HG02884 (cell line): Measurements from ENCODE around the gene MOGAT1.
"Not testable (repeated sequence)": the region's sequence is repeated elsewhere in the genome, so short reads cannot be mapped to it uniquely, and the experiment has no call there.

ENCODE experiments used
- ATAC-seq: cut with Tn5 transposase; IDR thresholded peaks from one replicate; pipeline ENCODE4 v1.9.1; 2021; ENCODE audit warnings: mild to moderate bottlenecking, moderate library complexity; ENCODE audit not compliant: unreplicated experiment

MOGAT1 gene

GRCh38 chr2:222669353-222669752 is 2.1 kb upstream of the MOGAT1 start:
- no peak for ATAC-seq

GRCh38 chr2:222670191-222671038 is 1.0 kb upstream of the MOGAT1 start:
- no peak for ATAC-seq

DNA sequence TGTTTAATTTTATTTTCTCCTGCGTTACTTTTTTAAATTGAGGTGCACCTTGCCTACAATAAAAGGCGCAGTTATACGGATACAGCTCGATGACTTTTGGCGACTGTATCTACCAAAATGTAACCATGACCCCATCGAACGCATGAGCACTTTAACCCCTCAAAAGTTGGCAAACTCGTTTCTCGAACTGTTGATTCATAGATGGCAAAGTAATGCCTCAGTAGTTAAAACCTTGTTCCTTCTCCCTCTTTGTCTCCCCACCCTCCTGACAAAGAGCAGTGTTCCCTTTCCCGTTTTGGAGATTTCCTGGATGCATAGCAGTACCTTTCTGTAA is 577 bp downstream of the MOGAT1 start:
- no peak for ATAC-seq

GRCh38 chr2:222673273-222673672 is 1.8 kb downstream of the MOGAT1 start:
- no peak for ATAC-seq

- no peak for ATAC-seq
These were observed 2.4 kb downstream of the MOGAT1 start for GRCh38 chr2:222673883-222674282.

- ATAC-seq = no peak
These were observed 6.5 kb downstream of the MOGAT1 start for GRCh38 chr2:222677981-222678380.

DNA sequence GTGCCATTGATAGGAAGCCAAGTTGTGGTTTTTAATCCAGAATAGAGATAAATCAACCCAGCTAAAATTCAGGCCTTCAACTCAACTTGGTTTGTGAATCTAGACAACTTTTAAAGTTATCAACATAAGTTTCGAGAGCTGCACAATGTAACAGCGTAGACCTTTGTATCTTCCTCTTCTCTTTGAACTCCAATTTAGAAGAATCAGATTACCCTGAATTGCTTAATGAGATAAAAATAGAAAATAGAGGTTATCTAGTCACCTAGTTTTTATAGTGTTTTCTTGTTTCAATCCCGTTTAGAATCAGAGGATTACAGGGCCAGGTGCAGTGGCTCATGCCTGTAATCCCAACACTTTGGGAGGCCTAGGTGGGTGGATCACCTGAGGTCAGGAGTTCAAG is 12.3 kb downstream of the MOGAT1 start:
- no peak for ATAC-seq

- no peak for ATAC-seq
These were observed 14.8 kb downstream of the MOGAT1 start for GRCh38 chr2:222686086-222686750.

DNA sequence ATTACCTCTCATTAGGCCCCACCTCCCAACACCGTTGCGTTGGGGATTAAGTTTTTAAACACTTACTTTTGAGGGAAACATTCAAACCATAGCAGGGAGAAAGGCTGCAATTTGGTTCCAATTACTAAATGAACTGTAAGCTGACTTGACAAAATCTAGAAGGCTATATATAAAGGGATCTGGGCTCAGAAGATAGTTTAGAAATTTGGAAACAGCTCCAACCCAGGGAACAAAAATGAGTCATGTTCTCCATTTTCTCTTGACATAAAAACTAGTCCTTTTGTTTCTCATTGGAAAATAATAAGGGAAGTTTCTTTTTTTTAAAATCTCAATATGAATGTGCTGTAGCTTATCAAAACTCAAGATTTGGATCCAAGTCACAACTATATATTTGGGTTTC is 17.5 kb downstream of the MOGAT1 start:
- no peak for ATAC-seq

DNA sequence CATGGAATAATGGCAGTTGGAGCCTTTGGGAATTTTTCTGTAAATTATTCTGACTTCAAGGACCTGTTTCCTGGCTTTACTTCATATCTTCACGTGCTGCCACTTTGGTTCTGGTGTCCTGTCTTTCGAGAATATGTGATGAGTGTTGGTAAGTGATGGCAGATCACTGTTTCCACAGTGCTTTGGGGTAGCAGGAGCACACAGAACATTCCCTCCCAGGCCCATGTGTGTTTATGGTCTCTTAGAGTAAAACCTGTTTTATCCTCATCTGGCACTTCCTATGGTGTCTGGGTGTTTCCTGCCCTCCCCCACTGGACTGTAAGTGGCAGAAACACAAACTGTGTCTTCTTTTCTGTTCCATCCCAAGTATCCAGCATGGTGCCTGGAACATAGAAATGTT is 17.9 kb downstream of the MOGAT1 start:
- ATAC-seq = no peak

GRCh38 chr2:222690564-222691200 is 19.2 kb downstream of the MOGAT1 start:
- ATAC-seq = peak; percentile 91

GRCh38 chr2:222693413-222693812 is 22.0 kb downstream of the MOGAT1 start:
- ATAC-seq = not testable (repeated sequence)

DNA sequence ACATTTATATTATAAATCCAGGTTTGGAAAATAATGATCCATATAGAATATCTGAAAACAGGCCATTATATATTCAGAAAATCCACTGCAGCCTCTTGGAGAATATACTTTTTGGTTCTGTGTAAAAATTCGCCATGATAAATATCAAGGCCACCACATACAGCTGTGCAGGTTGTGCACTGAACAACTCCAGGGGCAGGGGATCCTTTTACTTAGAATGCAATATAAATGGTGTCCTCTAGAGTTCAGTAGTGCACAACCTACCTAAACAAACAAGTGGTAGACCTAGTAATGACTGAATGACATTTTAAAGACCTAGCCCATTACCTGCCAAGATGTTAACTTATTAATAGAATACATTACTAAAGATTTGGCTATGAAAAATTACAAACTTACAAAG is 22.4 kb downstream of the MOGAT1 start:
- ATAC-seq = peak; percentile 65

- ATAC-seq = no peak
These were observed 26.8 kb downstream of the MOGAT1 start for GRCh38 chr2:222698276-222698675.

GRCh38 chr2:222701233-222701632 is 29.8 kb downstream of the MOGAT1 start:
- no peak for ATAC-seq

DNA sequence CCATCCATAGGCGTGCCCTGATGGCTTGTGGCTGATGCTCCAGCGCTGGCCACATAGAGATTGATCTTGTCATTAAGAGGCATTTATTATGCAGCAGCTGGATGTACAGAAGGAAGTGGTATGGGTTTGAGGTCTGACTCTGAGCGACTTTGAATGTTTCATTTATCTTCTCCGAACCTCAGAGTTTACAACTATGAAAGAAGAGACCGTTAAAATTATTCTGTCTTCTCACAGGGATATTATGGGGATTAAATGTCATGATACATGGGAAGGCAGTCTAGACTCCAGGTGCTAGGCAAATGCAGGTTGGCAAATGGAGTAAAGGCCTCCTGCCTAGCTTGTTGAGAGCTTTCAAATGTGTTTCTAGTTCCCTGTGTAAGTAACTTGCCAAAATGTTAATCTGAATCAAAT is 30.3 kb downstream of the MOGAT1 start:
- no peak for ATAC-seq

DNA sequence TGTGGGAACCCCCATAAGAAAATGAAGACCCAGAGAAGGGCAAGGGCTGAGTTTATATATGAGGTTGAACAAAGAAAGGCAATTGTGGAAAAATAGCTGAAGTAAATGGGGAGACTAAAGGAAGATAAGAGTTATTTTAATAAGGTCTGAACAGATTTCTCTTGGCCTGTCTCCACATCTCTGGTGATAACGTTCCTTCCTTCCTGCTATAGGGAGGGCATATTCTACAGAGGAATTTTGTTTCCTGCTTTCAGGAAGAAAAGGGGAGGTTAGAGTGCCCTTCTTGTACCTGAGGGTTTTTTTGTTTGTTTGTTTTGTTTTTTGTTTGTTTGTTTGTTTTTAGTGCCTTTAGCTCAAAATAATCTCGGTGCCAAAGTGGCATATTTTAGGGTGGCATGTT is 31.6 kb downstream of the MOGAT1 start:
- no peak for ATAC-seq

DNA sequence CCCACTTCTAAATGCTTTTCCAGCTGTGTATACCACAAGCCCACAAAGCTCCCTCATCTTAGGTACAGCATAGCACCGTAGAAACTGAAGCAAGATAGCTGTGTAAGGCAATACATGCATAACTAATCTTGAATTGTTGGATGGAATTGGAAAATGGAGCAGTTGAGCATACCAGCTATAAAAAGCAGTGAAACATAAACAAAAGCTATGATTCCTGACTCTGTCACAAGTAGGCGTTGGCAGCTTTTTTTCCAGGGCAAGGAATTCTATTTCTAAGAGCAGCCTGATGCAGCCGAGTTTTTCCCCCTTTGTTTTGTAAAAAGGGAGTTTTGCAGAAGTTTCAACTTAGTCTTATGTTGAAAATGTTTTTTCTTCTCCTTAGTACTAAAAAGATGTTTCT is 32.4 kb downstream of the MOGAT1 start:
- ATAC-seq = no peak

DNA sequence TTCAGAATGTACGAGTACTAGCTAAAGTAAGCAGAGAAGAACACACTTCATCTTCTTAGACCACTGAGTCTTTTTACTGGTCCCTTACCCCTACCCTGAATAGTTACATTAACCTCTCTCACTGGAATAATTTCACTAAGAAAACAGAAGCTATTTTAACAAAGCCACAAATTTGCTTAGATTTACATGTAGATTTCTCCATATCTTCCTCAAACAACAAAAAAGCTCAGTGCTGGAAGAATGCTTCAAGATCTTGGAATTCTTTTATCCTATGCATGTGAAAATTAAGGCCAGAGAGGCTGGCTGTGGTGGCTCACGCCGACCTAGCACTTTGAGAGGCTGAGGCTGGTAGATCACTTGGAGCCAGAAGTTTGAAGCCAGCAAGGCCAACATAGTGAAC is 35.2 kb downstream of the MOGAT1 start:
- ATAC-seq = no peak

- no peak for ATAC-seq
These were observed 35.7 kb downstream of the MOGAT1 start for GRCh38 chr2:222707102-222707688.

GRCh38 chr2:222707689-222708273 is 36.3 kb downstream of the MOGAT1 start:
- ATAC-seq = peak; percentile 56
